Colonic mucosa (tissue), 4 donors: ENCODE measurements around the gene SUCLG2. TPM values are rescaled to one million over a fixed set of nuclear protein-coding genes. Genes with fewer than 3 reads are reported as not detected.

Source experiments
- DNase-seq: peaks from one replicate; pipeline ENCODE4 v3.0.0-alpha.2; 2020
- H3K27ac ChIP-seq: fragments of 200-600 bp; one replicate; pipeline ENCODE4 v1.8.0; 2021
- H3K27me3 ChIP-seq: fragments of 200-600 bp; one replicate; pipeline ENCODE4 v1.8.0; 2021
- H3K36me3 ChIP-seq: fragments of 200-600 bp; one replicate; pipeline ENCODE4 v1.8.0; 2021
- H3K4me1 ChIP-seq: fragments of 200-600 bp; one replicate; pipeline ENCODE4 v1.8.0; 2021; ENCODE audit warnings: mild to moderate bottlenecking
- H3K4me3 ChIP-seq: fragments of 200-600 bp; one replicate; pipeline ENCODE4 v1.8.0; 2021
- H3K9ac ChIP-seq, 2 donors: one replicate each; pipeline ENCODE4 v1.7.0; 2013; ENCODE audit warnings: control low read depth in 2 of 2, low read depth in 2 of 2, low read length in 2 of 2
- H3K9me3 ChIP-seq: fragments of 200-600 bp; one replicate; pipeline ENCODE4 v1.8.0; 2021
- CTCF ChIP-seq: fragments of 200-600 bp; IDR thresholded peaks from one replicate; pipeline ENCODE4 v1.8.0; 2022; ENCODE audit warnings: antibody characterized with exemption, mild to moderate bottlenecking
- intact Hi-C: fragments of 100-400 bp; cut with DNase I; formaldehyde crosslinking; loops from one replicate; pipeline ENCODE4 v1.14.1; 2022
- total RNA-seq, 2 donors: library from RNA; stranded (reverse); fragmentation: NEBNext Ultra II Directional in 1 of 2; extraction: Animal tissue kit (Norgen Biotek cat#: 25700) in 1 of 2; gene quantifications; one replicate each; pipeline ENCODE4 v1.2.1, GENCODE V29; 2021
- donor health status: healthy.
- donor health status: DM: no; HTN: no; CAD: no.
- donor health status: DM: no; HTN: no; CAD: no.

SUCLG2 gene
- total RNA-seq, 2 donors from 2014 or later, result 114 to 219 TPM

- no peaks in the 10 kb centered on the region for H3K9me3 ChIP-seq
- intact Hi-C loops, result no loop called here
- H3K27ac ChIP-seq, result no peak overlapping the region
- H3K4me3 ChIP-seq, result no peak overlapping the region
- H3K9ac ChIP-seq, result no peak overlapping the region
- H3K36me3 ChIP-seq, result no peaks in the 10 kb centered on the region
- H3K4me1 ChIP-seq, result no peaks in the 10 kb centered on the region
- no peaks in the 10 kb centered on the region for H3K27me3 ChIP-seq
- DNase-seq, result no peak
- TF ChIP-seq CTCF, result no peak
Measured at GRCh38 chr3:67493808-67494207, 160.6 kb downstream of the SUCLG2 start.

- intact Hi-C loops, result no loop called here
- no peak overlapping the region for H3K9ac ChIP-seq
- H3K27me3 ChIP-seq, result no peaks in the 10 kb centered on the region
- no peak for DNase-seq
- H3K4me1 ChIP-seq, result no peaks in the 10 kb centered on the region
- no peak for TF ChIP-seq CTCF
- no peak overlapping the region for H3K27ac ChIP-seq
- H3K36me3 ChIP-seq, result no peaks in the 10 kb centered on the region
- H3K4me3 ChIP-seq, result no peak overlapping the region
- no peaks in the 10 kb centered on the region for H3K9me3 ChIP-seq
Measured at GRCh38 chr3:67490658-67491057, 163.8 kb downstream of the SUCLG2 start.

GRCh38 chr3:67489816-67490215 is 164.6 kb downstream of the SUCLG2 start:
- TF ChIP-seq CTCF, result no peak
- H3K9me3 ChIP-seq, result no peaks in the 10 kb centered on the region
- H3K4me3 ChIP-seq, result no peak overlapping the region
- intact Hi-C loops, result no loop called here
- no peak for DNase-seq
- no peaks in the 10 kb centered on the region for H3K4me1 ChIP-seq
- no peaks in the 10 kb centered on the region for H3K36me3 ChIP-seq
- H3K27ac ChIP-seq, result no peak overlapping the region
- no peaks in the 10 kb centered on the region for H3K27me3 ChIP-seq
- no peak overlapping the region for H3K9ac ChIP-seq

- intact Hi-C loops, result no loop called here
- DNase-seq, result no peak
- Histone ChIP-seq H3K9ac (no peak overlapping the region), H3K27me3 (no peaks in the 10 kb centered on the region), H3K27ac (no peak overlapping the region), H3K4me3 (no peak overlapping the region), H3K36me3 (no peaks in the 10 kb centered on the region), H3K9me3 (no peaks in the 10 kb centered on the region), H3K4me1 (no peaks in the 10 kb centered on the region)
- TF ChIP-seq CTCF, result no peak
Measured at GRCh38 chr3:67487564-67488114, 166.8 kb downstream of the SUCLG2 start.

- no peak overlapping the region for H3K27ac ChIP-seq
- TF ChIP-seq CTCF, result no peak
- H3K27me3 ChIP-seq, result no peaks in the 10 kb centered on the region
- intact Hi-C loops, result no loop called here
- H3K4me1 ChIP-seq, result no peaks in the 10 kb centered on the region
- no peak for DNase-seq
- no peak overlapping the region for H3K4me3 ChIP-seq
- no peak overlapping the region for H3K9ac ChIP-seq
- no peaks in the 10 kb centered on the region for H3K9me3 ChIP-seq
- H3K36me3 ChIP-seq, result no peaks in the 10 kb centered on the region
Measured at GRCh38 chr3:67486883-67487282, 167.5 kb downstream of the SUCLG2 start.
